Lower leg skin (tissue), 3 donors: Measurements from ENCODE around the gene NOPCHAP1.

Experiments used
- POLR2A ChIP-seq, 2 donors: fragments of 450-650 bp; IDR thresholded peaks; one replicate each; pipeline ENCODE4 v1.6.1; 2016 to 2017; ENCODE audit warnings: antibody characterized with exemption in 2 of 2, mild to moderate bottlenecking in 1 of 2, moderate library complexity in 1 of 2
- TF ChIP-seq, protein P1 (sequence below), 3 donors: fragments of 450-650 bp; IDR thresholded peaks; one replicate each; pipeline ENCODE4 v1.5.1; 2016; ENCODE audit warnings: antibody characterized with exemption in 3 of 3, mild to moderate bottlenecking in 3 of 3, moderate library complexity in 2 of 3

DNA sequence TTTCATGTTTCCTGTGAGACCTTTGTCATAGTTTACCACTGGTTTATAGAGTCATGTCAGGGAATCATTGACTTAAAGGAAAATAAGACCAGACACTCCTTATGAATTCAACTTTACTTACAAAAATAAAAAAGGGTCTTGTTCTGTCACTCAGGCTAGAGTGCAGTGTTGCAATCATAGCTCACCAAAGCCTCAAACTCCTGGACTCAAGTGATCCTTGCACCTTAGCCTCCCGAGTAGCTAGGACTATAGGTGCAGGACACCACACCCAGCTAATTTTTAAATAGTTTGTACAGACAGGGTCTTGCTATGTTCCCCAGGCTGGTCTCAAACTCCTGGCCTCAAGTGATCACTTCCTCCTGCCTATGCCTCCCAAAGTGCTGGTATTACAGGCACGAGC lies 47.0 kb upstream of the NOPCHAP1 start:
- TF ChIP-seq, protein P1, sequence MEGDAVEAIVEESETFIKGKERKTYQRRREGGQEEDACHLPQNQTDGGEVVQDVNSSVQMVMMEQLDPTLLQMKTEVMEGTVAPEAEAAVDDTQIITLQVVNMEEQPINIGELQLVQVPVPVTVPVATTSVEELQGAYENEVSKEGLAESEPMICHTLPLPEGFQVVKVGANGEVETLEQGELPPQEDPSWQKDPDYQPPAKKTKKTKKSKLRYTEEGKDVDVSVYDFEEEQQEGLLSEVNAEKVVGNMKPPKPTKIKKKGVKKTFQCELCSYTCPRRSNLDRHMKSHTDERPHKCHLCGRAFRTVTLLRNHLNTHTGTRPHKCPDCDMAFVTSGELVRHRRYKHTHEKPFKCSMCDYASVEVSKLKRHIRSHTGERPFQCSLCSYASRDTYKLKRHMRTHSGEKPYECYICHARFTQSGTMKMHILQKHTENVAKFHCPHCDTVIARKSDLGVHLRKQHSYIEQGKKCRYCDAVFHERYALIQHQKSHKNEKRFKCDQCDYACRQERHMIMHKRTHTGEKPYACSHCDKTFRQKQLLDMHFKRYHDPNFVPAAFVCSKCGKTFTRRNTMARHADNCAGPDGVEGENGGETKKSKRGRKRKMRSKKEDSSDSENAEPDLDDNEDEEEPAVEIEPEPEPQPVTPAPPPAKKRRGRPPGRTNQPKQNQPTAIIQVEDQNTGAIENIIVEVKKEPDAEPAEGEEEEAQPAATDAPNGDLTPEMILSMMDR (IDR thresholded peaks at IDR 0.05) = no peak
- no peak for TF ChIP-seq POLR2A (IDR thresholded peaks at IDR 0.05)
